Ovary (tissue), 3 donors: ENCODE results near the gene ERAP2.

Source experiments
- EP300 ChIP-seq: sonication (generic); formaldehyde crosslinking; IDR thresholded peaks from one replicate; pipeline ENCODE4 v1.6.1; 2017; ENCODE audit warnings: antibody characterized with exemption
- POLR2A ChIP-seq: fragments of 450-650 bp; IDR thresholded peaks from one replicate; pipeline ENCODE4 v1.6.1; 2017; ENCODE audit warnings: antibody characterized with exemption, mild to moderate bottlenecking, moderate library complexity
- TF ChIP-seq, protein P1 (sequence below), 3 donors: fragments of 450-650 bp in 2 of 3; fragments of 200-600 bp in 1 of 3; IDR thresholded peaks; one replicate each; pipeline versions ENCODE4 v1.5.1 to v1.8.0; 2016 to 2022; ENCODE audit warnings: antibody characterized with exemption in 3 of 3, mild to moderate bottlenecking in 1 of 3
- donor health status: DM: no; HTN: no; CAD: no.

DNA sequence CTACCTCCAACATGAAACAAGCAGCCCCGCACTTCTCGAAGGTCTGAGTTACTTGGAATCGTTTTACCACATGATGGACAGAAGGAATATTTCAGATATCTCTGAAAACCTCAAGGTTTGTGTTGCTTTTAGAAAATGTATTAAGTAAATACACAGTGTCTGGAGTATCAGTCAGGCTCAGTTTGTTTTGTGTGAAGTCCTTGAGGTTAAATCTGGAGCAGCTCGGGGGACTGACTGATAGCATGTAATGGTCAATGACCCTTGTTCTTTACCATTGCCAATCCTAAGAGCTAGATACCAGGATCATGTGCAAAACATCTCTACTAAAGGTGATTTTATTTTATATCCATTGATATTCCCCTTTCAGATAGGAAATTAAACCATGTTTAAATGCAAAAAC lies 32.7 kb downstream of the ERAP2 start:
- TF ChIP-seq, protein P1, sequence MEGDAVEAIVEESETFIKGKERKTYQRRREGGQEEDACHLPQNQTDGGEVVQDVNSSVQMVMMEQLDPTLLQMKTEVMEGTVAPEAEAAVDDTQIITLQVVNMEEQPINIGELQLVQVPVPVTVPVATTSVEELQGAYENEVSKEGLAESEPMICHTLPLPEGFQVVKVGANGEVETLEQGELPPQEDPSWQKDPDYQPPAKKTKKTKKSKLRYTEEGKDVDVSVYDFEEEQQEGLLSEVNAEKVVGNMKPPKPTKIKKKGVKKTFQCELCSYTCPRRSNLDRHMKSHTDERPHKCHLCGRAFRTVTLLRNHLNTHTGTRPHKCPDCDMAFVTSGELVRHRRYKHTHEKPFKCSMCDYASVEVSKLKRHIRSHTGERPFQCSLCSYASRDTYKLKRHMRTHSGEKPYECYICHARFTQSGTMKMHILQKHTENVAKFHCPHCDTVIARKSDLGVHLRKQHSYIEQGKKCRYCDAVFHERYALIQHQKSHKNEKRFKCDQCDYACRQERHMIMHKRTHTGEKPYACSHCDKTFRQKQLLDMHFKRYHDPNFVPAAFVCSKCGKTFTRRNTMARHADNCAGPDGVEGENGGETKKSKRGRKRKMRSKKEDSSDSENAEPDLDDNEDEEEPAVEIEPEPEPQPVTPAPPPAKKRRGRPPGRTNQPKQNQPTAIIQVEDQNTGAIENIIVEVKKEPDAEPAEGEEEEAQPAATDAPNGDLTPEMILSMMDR (IDR thresholded peaks at IDR 0.05) = no peak
- TF ChIP-seq EP300 = no peak
- TF ChIP-seq POLR2A = no peak
